Cerebellar nuclear complex (tissue), 1 donor: ENCODE results near the gene ENPP3.
"Not testable (repeated sequence)": the region's sequence is repeated elsewhere in the genome, so short reads cannot be mapped to it uniquely, and the experiment has no call there.

Experiments used
- DNase-seq, 2 experiments: peaks; one replicate each; lab custom pipeline; 2025; lab: John Stamatoyannopoulos, UW

Gene ENPP3

DNA sequence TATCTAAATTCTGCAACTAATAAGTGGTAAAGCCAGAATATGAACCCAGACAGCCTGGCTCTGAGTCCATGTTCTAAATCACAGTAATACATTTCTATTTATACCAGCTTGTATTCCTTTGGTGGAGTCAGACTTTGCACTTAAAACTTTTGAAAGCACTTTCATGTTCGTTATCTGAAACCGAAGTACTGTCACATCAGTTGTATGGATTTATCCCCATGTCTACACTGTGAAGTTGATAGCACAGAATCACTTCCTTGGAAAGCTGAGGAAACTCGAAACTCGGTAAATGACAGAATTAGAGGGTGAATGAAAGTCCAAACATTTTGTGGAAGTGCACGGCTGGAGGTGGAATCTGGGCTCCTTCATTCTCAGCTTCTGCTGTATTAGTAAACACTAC lies 102.0 kb downstream of the ENPP3 start:
- no peak for DNase-seq

DNA sequence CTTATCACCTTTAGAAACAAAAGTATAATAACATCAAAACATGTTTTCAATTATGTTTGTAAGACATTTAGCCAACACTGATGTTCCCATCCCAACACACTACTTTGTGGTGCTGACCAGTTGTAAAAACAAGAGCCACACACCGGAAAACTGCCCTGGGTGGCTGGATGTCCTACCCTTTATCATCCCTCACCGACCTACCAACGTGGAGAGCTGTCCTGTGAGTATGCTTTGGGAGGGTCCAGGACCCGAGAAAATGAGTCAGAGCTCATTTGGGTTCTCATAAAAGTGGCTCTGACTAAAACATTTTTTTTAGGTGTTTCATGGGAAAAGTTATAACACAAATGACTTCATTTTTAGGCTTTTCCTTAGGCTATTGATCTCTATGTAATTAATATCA lies 103.1 kb downstream of the ENPP3 start:
- DNase-seq = no peak

DNA sequence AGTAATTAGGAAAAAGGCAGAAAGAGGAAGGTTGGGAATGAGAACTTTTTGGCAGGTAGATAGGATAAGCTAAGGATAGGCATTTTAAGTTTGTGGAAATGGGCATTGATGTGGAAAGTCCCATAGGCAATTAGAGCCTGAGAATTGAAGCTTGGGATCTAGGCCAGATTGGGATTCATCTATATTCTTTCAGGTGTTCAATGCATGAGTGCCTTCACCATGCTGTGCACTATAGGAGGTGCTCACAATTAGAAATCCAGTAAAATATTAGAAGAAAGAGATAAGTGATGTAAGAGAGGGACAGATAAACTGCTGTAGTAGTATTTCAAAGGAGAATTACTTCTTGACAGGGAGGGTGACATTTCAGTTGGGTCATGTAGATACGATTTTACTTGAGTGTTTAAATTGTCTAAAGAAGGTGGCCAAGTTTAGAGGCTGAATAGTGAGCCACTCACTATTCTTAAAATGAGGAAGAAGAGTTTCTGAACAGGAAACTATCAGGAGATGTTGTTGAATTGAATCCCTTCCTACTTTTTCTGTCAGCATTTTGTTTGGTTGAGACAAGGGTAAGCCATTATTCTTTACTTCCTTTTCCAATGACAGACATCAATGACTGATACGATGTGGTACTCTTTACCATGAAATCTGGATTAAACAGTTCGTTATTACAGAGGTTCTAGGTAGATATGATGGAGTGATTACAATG lies 104.7 kb downstream of the ENPP3 start:
- no peak for DNase-seq

DNA sequence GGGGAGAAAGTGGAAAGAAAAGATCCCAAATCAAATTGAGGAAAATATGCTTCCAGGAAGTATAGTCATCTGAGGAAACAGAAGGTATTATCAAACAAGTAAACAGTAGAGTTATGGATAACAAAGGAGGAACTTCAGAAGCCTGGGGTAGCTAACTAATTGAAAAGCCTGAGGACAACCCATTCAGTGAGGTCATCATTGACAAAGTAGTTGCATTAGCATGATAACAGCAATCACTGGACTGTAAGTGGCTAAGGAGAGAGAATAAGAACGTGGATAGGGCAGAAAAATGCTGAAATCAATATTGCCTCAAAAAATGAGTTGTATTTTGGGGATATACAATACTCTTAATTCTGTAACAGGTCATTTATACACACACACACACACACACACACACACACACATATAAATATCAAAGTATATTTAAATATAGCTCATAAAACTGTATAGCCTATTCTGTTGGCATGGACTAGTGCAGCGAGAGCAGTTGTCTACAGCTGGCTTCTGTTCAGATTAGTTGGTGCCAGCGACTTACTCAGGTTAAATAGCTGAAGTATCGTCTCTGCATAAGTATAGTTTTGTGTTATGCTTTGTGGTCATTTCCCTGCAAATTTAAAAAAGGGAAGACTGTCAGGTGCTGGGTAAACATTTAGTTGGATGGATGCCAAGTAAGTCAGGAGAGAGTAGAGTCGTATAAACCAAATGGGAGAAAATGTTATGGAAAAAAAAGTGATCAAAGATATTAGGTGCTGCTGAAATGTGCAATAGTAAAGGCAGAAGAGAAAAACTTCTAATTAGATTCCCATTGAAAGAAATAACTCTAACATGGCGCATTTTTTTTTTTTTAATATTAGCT lies 107.6 kb downstream of the ENPP3 start:
- DNase-seq = no peak

DNA sequence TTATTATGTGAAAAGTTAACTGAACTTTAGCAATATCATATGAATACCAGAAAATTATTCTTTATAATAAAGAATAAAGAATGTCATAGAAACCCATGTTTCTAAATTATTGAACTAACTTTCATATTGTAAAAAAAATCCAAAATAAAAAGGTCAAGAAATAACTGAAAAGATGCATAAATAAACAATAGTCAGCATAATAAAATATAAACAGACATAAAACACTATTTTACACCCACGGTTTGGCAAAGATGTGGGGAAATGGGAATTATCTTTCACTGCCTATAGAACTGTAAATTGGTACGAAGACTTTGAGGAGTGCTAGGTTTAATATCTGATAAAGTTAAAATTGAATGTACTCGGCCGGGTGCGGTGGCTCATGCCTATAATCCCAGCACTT lies 108.4 kb downstream of the ENPP3 start:
- DNase-seq = no peak

DNA sequence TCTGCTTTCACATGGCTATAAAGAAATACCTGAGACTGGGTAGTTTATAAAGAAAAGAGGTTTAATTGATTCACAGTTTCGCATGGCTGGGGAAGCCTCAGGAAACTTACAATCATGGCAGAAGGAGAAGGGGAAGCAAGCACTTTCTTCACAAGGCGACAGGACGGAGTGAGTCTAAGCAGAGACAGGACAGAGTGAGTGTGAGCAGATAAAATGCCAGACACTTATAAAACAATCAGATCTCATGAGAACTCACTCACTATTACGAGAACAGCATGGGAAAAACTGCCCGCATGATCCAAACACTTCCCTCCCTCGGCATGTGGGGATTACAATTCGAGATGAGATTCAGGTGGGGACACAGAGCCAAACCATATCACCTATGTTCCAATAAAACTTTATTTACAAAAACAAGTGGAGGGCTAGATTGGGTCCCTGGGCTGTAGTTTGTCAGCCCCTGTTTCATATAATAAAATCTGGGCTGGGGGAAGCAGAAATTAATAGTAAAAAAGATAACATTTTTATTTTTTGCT lies 110.8 kb downstream of the ENPP3 start:
- no peak for DNase-seq

DNA sequence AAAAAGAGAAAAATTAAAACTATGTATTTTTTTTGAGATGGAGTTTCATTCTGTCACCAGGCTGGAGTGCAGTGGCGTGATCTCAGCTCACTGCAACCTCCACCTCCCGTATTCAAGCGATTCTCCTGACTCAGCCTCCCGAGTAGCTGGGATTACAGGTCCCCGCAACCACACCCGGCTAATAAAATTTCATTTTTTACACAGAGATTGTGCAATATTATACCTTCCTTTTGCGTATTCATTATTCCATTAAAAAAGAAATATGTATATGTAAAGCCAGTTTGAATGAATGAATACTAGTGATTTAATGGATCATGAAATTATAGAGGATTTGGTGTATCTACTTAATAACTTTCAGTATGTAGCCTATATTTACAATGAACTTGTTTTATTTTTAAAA lies 111.9 kb downstream of the ENPP3 start:
- DNase-seq = no peak

DNA sequence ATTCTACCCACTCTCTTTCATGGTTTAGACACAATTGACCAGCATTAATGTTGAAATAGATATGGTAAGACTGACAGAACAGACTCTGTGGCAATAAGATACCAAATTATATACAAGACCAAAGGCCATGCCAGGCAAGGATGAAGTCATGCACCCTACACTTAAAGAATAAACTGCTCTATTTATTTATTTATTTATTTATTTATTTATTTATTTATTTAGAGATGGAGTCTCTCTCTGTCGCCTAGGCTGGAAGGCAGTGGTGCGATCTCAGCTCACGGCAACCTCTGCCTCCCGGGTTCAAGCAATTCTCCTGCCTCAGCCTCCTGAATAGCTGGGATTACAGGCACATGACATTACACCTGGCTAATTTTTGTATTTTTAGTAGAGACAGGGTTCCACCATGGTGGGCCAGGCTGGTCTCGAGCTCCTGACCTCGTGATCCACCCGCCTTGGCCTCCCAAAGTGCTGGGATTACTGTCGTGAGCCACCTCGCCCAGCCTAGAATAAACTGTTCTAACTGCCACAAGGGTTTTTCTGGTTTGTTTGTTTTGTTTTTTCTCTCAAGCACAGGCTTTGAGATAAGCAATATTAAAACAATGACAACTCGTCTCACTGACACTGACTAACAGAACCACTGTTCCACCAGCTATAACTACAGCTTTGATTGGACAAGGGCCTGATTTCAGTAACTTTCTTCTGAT lies 114.1 kb downstream of the ENPP3 start:
- not testable (repeated sequence) for DNase-seq

DNA sequence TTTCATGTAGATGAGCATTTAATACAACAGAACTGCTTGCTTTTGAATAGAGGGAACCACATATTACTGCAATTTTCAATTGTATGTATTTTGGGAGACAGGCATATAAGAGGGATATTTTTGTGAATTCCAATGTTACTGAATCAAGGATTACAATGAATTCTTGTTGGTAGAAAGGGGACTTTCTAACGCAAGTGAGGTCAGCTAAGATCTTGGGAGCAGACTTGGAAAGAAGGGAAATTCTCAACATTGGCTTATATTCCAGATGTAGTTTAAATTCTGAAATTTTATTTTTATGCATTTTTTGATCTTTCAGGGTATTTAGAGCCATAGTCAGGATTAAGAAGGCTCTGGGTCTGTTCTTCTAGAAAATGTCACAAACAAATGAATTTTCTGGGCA lies 117.0 kb downstream of the ENPP3 start:
- DNase-seq = no peak

DNA sequence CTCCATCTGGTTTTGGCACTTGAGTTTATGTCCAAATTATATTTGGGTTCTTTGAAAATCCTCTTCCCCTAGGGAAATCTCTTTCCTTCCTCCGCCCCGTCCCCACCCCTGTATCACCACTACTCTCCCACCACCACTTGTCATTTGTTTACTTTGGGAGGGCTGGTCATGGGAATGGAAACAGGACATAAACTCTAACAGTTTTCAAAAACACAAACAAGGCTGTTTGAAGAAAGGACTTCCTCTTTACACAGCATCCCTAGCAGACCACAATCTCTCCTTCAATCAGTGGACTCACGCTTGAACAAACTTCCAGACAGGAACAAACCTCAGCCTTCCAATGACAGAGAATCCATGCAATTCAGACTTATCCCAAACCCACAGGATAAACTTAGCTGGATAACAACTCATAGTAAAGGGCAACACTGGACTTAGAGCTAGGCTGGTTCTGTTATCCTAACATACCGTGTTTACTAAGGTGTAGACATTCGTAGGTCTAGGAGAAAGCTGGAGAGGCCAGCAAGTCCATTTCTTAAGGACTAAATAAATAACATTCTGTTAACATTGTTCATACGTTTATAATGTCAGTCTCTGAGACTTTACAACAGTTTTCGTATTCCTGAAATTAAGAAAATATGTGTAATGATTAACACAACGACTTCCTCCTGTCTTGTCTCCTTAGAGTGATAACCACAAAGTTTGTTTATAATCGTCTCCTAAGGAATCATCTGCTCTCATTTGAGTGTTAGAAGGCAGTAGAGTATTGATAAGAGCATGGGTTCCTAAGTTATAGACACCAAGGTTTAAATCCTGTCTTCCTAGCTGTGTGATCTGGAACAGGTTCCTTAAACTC lies 117.8 kb downstream of the ENPP3 start:
- no peak for DNase-seq

DNA sequence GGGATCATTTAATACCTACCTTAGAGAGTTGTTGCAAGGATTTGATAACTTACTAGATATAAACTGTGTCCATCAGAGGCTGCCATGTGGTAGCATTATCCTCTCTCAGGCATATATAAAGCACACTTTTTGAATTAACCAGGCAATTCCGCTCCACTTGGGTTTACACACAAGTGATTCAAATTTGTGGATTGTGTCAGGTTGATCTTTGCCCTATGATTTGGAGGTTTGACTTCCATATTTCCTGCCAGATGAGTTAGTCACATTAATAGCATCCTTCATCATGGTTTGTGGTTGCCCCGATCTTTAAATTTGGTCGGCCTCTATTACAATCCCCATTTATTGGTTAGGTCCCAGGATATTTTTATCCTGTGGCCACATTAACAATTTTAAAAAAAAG lies 118.5 kb downstream of the ENPP3 start:
- DNase-seq = no peak

DNA sequence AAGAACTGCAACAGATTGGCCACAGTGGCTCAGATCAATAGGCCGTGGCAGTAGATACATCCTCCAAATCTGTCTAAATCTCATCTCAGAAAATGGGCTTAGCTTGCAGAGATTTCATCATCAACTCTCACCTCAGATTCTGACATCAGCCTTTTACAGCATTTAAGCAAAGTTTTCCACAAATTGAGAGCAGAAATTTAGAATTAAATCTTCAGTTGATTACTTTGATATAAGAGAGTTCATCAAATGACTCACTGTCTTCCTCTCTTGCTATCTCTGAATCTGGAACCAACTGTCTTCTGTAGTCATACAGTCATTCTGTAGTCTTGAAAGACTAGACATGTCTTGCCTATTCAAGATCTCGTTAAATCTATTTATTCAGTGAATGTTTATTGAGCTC lies 118.9 kb downstream of the ENPP3 start:
- no peak for DNase-seq

DNA sequence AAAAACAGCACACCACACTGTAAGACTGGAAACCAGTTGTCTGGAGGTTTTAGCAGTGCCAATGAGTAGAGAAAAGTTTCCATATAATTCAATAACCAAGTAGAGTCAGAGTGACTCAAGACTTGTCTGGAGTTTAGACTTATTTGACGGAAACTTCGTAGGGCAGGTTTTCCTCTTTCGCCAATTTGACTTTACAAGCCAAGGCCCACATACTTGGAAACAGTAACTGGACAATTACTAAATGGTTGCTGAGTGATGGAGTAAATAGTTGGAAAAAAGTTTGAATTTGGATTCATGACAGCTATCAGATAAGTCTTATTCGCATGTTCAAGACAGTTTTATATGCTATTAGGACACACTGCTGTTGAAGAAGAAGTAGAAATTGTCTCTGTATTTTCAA lies 121.8 kb downstream of the ENPP3 start:
- DNase-seq = no peak

DNA sequence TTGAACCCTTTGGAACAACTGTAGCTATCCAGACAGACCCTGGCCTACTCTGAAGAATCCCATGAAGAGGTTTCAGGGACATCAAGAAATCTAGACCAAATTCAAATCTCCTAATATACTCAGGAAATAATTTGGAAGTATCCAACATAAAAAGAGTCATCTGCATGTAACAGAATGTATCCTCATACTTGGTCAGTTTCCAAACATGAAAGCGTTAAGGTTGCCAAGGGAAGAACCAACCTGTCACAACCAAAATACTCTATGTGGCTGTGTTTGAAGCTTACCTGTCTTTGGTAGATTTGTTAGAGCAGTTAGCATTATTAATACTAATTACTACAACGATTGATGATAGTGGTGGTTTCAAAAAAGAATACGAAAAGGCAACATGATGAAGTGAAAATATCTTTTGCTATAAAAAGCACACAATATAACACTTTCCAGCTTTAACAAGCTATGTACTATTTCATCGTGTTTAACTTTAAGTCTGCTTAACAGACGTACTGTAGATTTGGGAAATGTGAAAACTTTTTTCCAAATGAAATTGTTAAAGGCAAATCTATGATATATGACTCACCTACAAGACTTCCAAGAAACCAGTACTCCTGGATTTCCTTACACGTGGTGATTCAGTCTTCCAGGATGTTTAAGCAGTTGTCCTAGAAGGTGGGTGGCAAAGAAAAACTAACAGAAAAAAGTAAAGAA lies 124.1 kb downstream of the ENPP3 start:
- DNase-seq = no peak

DNA sequence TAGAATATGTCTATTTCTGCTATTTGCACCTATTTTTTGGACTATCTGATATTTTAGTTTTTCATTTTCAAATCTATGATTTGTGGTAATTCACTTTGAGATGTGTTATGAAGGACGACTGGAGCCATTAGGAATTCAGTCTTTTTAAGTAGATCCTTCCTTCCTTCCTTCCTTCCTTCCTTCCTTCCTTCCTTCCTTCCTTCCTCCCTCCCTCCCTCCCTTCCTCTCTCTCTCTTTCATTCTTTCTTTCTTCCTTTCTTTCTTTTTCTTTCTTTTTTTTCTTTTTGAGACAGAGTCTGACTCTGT lies 124.6 kb downstream of the ENPP3 start:
- no peak for DNase-seq

DNA sequence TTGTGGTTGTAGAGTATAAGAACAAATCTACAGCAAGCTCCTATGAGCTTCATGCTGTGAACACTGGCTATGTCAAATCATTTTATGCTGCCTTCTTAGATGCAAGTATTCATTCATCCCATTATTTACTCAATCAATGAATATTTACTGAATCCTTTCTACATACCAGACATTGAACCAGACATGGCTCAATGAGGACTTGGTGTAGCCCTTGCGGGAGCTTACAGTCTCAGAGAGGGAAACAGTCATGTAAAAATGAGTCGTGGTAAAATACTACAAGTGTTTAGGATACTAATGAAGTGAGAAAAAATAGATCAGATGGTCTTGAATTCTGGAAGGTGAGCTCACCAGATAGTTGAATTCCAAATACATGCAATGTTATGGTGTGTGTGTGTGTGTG lies 125.9 kb downstream of the ENPP3 start:
- no peak for DNase-seq

DNA sequence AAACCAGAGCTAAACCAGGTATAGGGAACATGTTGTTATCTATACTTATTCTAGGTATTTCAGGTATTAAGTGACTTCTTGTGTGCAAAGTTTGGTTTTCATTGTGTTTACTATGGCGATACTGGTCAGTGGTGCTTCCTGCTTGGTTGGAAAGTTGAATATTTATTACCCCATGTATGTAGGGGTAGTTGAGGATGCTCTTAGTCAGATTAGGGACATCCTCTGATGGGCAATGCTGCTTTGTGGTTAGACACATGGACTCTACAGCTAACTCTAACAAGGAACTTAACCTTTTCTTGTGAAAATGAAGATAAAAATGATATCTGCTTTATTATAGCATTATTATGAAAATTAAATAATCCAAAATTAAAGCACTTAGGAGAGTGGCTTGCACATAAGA lies 126.6 kb downstream of the ENPP3 start:
- DNase-seq = no peak

DNA sequence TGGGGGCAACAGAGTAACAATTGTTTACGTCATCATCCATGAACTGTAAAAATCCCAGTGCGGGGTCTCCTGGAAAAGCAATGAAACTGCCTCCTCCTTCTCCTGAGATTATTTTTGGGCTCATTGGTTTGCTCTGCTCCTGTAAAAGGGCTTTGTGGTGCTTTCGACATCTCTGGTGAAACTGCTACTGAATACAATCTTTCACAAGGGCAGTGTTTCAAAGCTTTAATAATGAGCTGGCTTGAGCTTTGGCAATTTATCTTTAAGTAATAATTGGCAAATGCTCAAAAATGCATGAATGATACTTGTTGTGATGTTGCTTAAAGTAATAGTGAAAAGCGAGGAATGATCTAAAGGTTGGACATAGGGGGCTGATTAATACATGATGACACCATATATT lies 127.2 kb downstream of the ENPP3 start:
- no peak for DNase-seq

DNA sequence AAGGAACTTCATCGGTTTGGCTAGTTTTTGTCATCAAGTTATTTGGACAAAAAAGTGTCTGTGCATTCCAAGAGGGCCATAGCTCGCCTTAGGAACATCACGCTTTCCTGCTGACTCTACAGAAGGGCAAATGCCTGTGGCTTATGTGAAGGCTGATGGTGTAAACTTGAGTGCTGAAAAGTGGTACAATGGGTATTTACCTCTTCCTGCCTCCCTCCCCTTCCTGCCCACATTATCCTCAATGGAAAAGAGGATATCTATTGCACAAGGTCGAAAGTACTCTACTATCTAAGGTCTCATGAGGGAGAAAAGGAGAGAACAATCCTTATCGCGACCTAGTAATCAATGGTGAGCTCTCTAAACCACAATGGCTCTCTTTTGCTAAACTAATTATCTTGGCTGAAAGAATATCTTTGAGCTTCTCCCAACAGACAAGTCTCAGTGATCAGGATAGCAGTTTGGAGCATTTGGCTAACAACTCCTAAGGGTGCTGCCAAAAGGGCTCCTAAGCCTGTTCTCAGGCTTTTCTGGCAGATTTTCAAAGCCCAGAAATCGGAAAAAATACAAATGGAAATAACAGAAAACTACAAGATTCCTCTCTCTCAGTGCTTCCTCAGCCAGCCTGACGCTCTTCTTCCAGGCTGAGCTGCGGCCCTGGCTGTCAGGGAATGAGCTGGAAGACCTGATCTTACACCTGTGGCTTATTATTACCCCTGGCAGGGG lies 128.1 kb downstream of the ENPP3 start:
- DNase-seq = no peak

DNA sequence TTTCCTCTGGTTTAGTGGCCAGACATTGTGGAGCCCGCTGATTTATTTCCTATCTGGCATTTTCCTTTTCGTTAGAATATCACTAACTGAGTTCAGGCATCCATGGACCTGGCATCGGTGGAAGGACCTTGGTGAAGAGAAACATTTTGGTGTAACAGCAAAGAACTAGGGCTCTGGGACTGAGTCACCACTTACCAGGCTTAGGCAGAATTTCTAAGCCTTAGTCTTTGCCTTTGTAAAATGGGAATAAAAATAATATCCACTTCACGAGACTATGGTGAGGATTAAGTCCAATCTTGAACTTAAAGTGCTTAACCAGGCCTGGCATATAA lies 128.7 kb downstream of the ENPP3 start:
- DNase-seq = no peak

DNA sequence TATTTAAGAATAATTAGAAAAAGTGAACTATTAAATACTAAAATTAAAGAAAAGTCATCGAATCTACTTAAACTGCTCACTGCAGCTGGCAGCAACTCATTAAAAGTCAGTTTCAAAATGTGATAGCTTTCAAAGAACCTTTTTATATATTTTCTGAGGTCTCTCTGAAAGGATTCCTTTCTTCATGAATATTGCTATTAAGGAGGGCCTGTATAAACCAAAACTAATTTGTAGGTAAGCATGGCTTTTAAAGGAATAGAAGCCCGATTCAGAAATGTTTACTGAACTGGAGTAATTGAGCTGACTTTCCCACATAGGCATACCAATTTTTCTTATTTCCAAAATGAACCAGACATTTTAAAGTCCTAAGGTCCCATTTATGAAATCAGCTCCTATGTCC lies 129.5 kb downstream of the ENPP3 start:
- DNase-seq = no peak
